Measurements from ENCODE around the gene LRGUK.

The LRGUK gene

GRCh38 chr7:134121632-134122139 is 5.5 kb upstream of the LRGUK start:
- H3K4me3 ChIP-seq (ENCODE audit: low read depth, low read length), result no peak overlapping the region
- ChIA-PET POLR2A (no interaction called here), CTCF (interaction anchor here (0.7 kb wide), 1 partner anchor 255 kb away, joined by 3 read pairs; no protein-coding TSS in a partner anchor)
- no peaks in the 10 kb centered on the region for H3K9me3 ChIP-seq (ENCODE audit: control insufficient read depth, insufficient read depth, low read depth, low read length)
- TF ChIP-seq ZNF155 (tag by site-specific recombination; IDR thresholded peaks at IDR 0.05) (no peak), GLI2 (tag by site-specific recombination; IDR thresholded peaks at IDR 0.05; ENCODE audit: borderline replicate concordance, low read depth) (no peak), ZNF211 (tag by site-specific recombination; IDR thresholded peaks at IDR 0.05; ENCODE audit: low read depth) (no peak), ZEB2 (tag by site-specific recombination; IDR thresholded peaks at IDR 0.05) (no peak), ZBTB6 (tag by site-specific recombination; IDR thresholded peaks at IDR 0.05) (no peak), WT1 (tag by site-specific recombination; IDR thresholded peaks at IDR 0.05) (no peak), HIC1 (tag by site-specific recombination; IDR thresholded peaks at IDR 0.05) (no peak), ZNF394 (tag by site-specific recombination; IDR thresholded peaks at IDR 0.05; ENCODE audit: borderline replicate concordance) (no peak), ZNF433 (tag by site-specific recombination; IDR thresholded peaks at IDR 0.05; ENCODE audit: low read depth) (no peak), ELK4 (IDR thresholded peaks at IDR 0.05; ENCODE audit: borderline replicate concordance, low read depth, low read length) (no peak), ZNF580 (tag by site-specific recombination; IDR thresholded peaks at IDR 0.05) (no peak), ZNF488 (tag by site-specific recombination; IDR thresholded peaks at IDR 0.05) (no peak), ZBTB48 (tag by site-specific recombination; IDR thresholded peaks at IDR 0.05) (no peak), ZNF37A (tag by site-specific recombination; IDR thresholded peaks at IDR 0.05) (no peak), ATF2 (tag by site-specific recombination; IDR thresholded peaks at IDR 0.05; ENCODE audit: low read depth) (no peak), ZNF184 (tag by site-specific recombination; IDR thresholded peaks at IDR 0.05) (no peak), ZNF140 (tag by site-specific recombination; IDR thresholded peaks at IDR 0.05) (no peak), ZSCAN18 (tag by site-specific recombination; IDR thresholded peaks at IDR 0.05) (no peak)
- no peak overlapping the region for H3K27ac ChIP-seq (ENCODE audit: extremely low read depth, low read depth, low read length)
- no peaks in the 10 kb centered on the region for H3K4me1 ChIP-seq (ENCODE audit: control insufficient read depth, insufficient read depth, low read length)
- no peaks in the 10 kb centered on the region for H3K36me3 ChIP-seq (ENCODE audit: control insufficient read depth in 2 of 2, insufficient read depth in 1 of 2, low read length in 2 of 2)

All from HEK293 (cell line).